HG02623 (cell line): Measurements from ENCODE around the gene TFDP1.
"Not testable (repeated sequence)": the region's sequence is repeated elsewhere in the genome, so short reads cannot be mapped to it uniquely, and the experiment has no call there.

Source experiments
- ATAC-seq: cut with Tn5 transposase; IDR thresholded peaks from one replicate; pipeline ENCODE4 v1.9.1; 2021; ENCODE audit warnings: moderate library complexity; ENCODE audit not compliant: unreplicated experiment

TFDP1 gene

GRCh38 chr13:113594066-113594821 is 9.7 kb downstream of the TFDP1 start:
- ATAC-seq = not testable (repeated sequence)

- no peak for ATAC-seq
Measured at GRCh38 chr13:113595131-113595530, 10.6 kb downstream of the TFDP1 start.

DNA sequence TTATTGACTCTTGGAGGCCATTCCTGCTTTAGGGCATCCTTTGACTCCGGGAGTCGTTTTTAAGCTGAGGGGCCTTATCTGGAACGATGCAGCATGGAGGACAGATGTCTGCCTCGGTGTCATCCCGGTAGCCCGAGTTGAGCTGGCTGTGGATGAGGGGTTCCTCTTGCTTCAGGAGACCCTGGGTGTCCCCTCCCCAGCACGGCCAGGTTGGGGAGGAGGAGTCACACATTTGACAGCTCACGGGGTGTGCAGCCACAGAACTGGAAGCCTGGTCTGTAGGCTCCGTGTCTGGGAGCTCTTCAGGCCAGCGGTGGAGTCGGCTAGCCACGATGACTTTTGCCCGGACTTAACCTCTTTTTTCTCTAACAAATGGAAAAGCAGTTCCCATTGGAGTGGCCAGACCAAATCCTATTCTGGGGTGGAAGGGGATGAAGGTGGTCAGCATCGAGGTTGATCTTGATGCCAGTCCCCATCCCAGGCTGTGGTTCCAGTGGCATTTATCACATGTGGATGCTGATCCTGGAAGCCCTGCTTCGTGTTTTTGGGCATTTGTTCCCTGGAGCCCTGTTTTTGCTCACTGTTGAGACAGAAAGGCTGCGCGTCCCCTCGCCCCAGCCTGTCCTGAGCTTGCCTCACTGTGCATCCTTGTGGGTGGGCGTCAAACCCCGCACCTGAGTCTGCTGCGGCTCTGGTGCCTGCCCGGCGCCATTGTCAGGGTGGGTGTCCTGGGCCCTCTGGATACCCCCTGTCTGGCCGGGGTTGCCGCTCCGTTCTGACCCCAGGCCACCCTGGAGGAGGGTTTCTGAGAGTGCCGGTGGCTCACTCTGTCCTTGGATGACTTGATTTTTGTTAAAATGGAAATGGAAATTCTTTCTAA is 12.0 kb downstream of the TFDP1 start:
- ATAC-seq = no peak

DNA sequence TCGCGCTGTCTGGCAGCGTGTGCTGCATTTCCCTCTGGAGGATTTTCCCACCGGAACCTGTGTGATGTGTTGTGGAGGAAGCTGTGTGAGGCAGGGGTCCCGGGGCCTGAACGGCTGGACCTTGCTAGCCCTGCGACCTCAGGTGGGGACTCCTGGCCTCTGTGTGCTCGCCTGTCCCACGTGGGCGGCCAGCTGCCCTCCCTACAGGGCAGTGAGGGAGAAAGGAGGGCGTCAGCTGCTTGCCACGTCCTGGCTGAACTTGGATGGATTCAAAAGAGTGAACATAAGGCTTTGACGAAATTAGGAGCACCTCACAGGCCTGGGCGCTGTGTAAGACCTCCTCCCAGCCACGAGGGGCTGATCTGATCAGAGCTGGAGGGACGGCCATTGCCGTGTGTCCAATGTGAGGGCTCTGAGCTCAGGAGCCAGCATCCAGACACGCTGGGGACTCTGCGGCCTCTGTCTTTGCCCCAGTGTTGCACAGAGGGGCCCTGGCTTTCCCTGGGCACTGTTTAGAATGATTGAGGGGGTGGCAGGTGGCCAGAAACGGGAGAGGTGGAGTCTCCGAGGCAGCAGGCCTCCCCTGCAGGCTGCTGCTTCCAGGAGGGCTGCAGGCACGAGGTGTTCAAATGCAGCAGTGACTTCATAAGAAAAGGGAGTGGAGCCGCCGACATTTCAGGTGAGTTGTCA is 13.0 kb downstream of the TFDP1 start:
- ATAC-seq = no peak

DNA sequence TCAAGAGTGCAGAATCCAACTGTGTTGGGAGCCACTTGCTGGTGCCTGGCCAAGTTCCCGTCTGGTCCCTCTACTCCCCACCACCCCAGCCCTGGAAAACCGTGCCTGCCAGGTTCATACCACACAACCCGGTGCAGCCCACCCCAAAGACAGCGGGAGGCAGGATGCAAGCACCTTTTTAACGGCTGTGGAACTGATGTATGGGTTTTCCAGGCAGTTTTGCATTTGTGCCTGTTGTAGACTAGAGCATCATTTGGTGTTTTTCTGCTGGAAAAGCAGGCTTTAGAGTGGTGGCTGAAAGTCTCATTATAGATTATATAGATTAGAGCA is 13.5 kb downstream of the TFDP1 start:
- no peak for ATAC-seq

DNA sequence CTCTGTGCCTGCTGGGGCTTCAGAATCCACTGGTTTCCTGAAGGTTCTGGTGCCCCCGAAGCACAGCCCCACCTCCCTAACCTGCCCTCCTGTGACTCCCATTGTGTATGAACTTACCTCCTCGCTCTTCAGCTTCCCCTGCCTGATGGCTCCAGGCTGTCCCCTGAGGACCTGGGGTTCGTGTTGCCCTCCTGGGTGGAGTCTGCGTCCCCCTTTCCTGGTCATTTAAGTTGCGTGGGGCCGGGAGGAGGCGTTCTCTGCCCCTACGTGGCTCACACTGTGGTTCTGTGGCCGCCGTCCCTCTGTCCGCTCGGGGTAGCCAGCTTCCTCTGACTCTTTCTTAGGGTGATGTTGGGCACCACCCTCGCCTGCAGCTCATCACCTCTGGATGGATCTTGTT is 13.9 kb downstream of the TFDP1 start:
- ATAC-seq = no peak

- no peak for ATAC-seq
Measured at GRCh38 chr13:113599391-113599790, 14.8 kb downstream of the TFDP1 start.

GRCh38 chr13:113601166-113602070 is 16.9 kb downstream of the TFDP1 start:
- no peak for ATAC-seq

DNA sequence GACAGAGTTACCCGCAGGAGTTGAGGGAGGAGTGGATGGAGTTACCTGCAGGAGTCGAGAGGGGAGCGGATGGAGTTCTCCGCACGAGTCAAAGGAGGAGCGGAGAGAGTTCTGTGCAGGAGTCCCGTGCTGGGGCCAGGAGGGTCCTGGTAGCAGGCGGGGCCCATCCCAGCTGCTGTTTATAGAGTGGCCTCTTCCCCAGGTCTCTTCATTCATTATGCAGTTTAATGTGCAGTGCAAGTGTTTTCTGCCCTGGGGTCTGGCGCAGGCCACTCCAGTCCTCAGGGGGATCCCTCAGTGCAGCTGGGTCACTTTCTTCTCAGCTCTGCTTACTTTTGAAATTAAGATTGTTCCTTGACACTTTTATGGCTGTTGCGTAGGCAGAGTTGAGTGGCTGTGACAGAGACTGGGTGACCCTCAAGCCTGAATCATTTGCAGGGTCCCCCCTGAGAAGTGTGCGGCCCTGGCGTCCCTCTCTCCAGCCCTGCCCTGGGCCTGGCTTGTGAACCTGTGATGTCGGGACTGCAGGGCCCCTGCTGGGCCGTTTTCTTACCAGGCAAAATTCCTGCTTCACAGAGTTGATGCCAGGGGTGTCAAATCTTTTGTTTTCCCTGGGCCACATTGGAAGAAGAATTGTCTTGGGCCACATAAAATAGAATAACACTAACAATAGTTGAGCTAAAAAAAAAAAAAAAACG is 17.9 kb downstream of the TFDP1 start:
- ATAC-seq = no peak

GRCh38 chr13:113603116-113603710 is 18.7 kb downstream of the TFDP1 start:
- ATAC-seq = no peak

- no peak for ATAC-seq
Measured at GRCh38 chr13:113604186-113604585, 19.6 kb downstream of the TFDP1 start.

DNA sequence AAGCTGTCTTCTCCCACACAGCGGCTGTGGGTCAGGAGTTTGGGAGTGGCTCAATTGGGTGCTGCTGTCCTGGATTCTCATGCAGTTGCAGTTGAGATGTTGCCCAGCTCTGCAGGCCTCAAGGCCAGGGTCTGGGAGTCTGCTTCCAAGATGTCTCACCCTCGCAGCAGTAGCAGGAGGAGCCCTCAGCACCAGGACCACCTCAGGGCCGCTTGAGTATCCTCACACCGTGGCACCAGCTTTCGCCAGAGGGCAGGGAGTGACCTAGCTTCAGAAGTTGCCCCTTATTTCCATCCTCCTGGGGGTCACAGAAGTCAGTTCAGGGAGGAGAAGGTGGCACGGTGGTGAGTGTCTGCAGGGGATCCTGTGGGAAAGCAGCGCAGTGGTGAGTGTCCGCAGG is 20.9 kb downstream of the TFDP1 start:
- ATAC-seq = no peak

- no peak for ATAC-seq
Measured at GRCh38 chr13:113605866-113606438, 21.4 kb downstream of the TFDP1 start.

GRCh38 chr13:113607056-113607888 is 22.7 kb downstream of the TFDP1 start:
- no peak for ATAC-seq

- no peak for ATAC-seq
Measured at GRCh38 chr13:113607889-113608635, 23.5 kb downstream of the TFDP1 start.

DNA sequence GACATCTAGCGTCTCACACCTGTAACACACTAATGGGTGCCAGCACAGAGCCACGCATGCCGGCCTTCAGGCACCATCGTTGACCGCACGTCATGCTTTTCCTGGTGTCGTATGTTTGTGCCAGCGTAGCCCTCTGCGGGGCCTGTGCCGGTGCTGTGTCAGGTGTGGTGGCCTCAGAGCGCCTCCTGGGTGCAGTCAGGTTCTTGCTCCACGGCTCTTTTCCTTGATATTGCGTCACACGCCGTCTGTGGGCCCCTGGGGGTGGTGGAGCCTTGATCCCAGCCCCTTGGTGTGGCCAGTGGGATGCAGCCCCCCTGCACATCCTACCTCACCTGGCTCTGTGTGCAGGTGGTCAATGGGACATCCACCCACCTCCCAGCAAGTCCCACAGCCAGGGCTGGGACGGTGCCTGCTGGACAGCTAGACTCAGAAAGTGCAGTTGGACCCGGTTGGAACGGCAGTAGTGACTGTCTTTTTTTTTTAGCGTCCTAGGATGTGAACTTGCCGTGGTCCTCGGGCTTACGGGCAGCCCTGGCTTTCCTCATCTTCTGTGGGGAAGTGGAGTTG is 24.5 kb downstream of the TFDP1 start:
- no peak for ATAC-seq

- no peak for ATAC-seq
Measured at GRCh38 chr13:113609616-113610015, 25.1 kb downstream of the TFDP1 start.
